ENCODE results near the gene KLB.
"Not testable (repeated sequence)": the region's sequence is repeated elsewhere in the genome, so short reads cannot be mapped to it uniquely, and the experiment has no call there.

The KLB gene

GRCh38 chr4:39406763-39407583 lies at the start of gene KLB:
Gene KLB, plus strand, starts transcription at chr4:39406930. Its CDS starts 20 bp downstream, at chr4:39406950.
- H3K36me3 ChIP-seq (ENCODE audit: control insufficient read depth in 2 of 2, insufficient read depth in 2 of 2, low read length in 2 of 2) = no peaks in the 10 kb centered on the region
- peak within 1 kb of the TSS in 1 of 2 donors; percentile 51 for H3K4me3 ChIP-seq (ENCODE audit: low read length in 2 of 2)
- H3K27ac ChIP-seq (ENCODE audit: low read depth in 2 of 2, low read length in 2 of 2) = no peak within 1 kb of the TSS
- peaks cover 2 to 6% of the 10 kb centered on the region in 2 donors for H3K4me1 ChIP-seq (ENCODE audit: control insufficient read depth in 2 of 2, insufficient read depth in 2 of 2, low read length in 2 of 2)
- H3K9me3 ChIP-seq (ENCODE audit: control insufficient read depth in 2 of 2, low read length in 2 of 2) = no peaks in the 10 kb centered on the region
- no peaks in the 10 kb centered on the region for H3K27me3 ChIP-seq (ENCODE audit: control insufficient read depth in 2 of 2, insufficient read depth in 2 of 2, low read length in 2 of 2)
- no peak within 1 kb of the TSS for H3K9ac ChIP-seq (ENCODE audit: low read depth in 1 of 2, low read length in 2 of 2)

GRCh38 chr4:39357002-39357401 lies 49.7 kb upstream of the KLB start:
- no peak overlapping the region for H3K27ac ChIP-seq (ENCODE audit: low read depth in 2 of 2, low read length in 2 of 2)
- no peaks in the 10 kb centered on the region for H3K27me3 ChIP-seq (ENCODE audit: control insufficient read depth in 2 of 2, insufficient read depth in 2 of 2, low read length in 2 of 2)
- no peak overlapping the region for H3K9ac ChIP-seq (ENCODE audit: low read depth in 1 of 2, low read length in 2 of 2)
- no peaks in the 10 kb centered on the region for H3K9me3 ChIP-seq (ENCODE audit: control insufficient read depth in 2 of 2, low read length in 2 of 2)
- H3K4me1 ChIP-seq (ENCODE audit: control insufficient read depth in 2 of 2, insufficient read depth in 2 of 2, low read length in 2 of 2) = peaks cover 8 to 11% of the 10 kb centered on the region in 2 donors
- H3K4me3 ChIP-seq (ENCODE audit: low read length in 2 of 2) = no peak overlapping the region
- H3K36me3 ChIP-seq (ENCODE audit: control insufficient read depth in 2 of 2, insufficient read depth in 2 of 2, low read length in 2 of 2) = peaks cover 0 to 1% of the 10 kb centered on the region in 2 donors

GRCh38 chr4:39360611-39361010 lies 46.1 kb upstream of the KLB start:
- not testable (repeated sequence) for H3K4me3 ChIP-seq (ENCODE audit: low read length in 2 of 2); H3K36me3 ChIP-seq (ENCODE audit: control insufficient read depth in 2 of 2, insufficient read depth in 2 of 2, low read length in 2 of 2); H3K9ac ChIP-seq (ENCODE audit: low read depth in 1 of 2, low read length in 2 of 2); H3K27ac ChIP-seq (ENCODE audit: low read depth in 2 of 2, low read length in 2 of 2); H3K4me1 ChIP-seq (ENCODE audit: control insufficient read depth in 2 of 2, insufficient read depth in 2 of 2, low read length in 2 of 2); H3K27me3 ChIP-seq (ENCODE audit: control insufficient read depth in 2 of 2, insufficient read depth in 2 of 2, low read length in 2 of 2); H3K9me3 ChIP-seq (ENCODE audit: control insufficient read depth in 2 of 2, low read length in 2 of 2)

GRCh38 chr4:39362827-39363226 lies 43.9 kb upstream of the KLB start:
- H3K4me3 ChIP-seq (ENCODE audit: low read length in 2 of 2) = no peak overlapping the region
- no peaks in the 10 kb centered on the region for H3K9me3 ChIP-seq (ENCODE audit: control insufficient read depth in 2 of 2, low read length in 2 of 2)
- H3K27ac ChIP-seq (ENCODE audit: low read depth in 2 of 2, low read length in 2 of 2) = no peak overlapping the region
- H3K9ac ChIP-seq (ENCODE audit: low read depth in 1 of 2, low read length in 2 of 2) = no peak overlapping the region
- no peaks in the 10 kb centered on the region for H3K36me3 ChIP-seq (ENCODE audit: control insufficient read depth in 2 of 2, insufficient read depth in 2 of 2, low read length in 2 of 2)
- H3K27me3 ChIP-seq (ENCODE audit: control insufficient read depth in 2 of 2, insufficient read depth in 2 of 2, low read length in 2 of 2) = no peaks in the 10 kb centered on the region
- peaks cover 3 to 14% of the 10 kb centered on the region in 2 donors for H3K4me1 ChIP-seq (ENCODE audit: control insufficient read depth in 2 of 2, insufficient read depth in 2 of 2, low read length in 2 of 2)

GRCh38 chr4:39363773-39364393 lies 42.8 kb upstream of the KLB start:
- peaks cover 3 to 14% of the 10 kb centered on the region in 2 donors for H3K4me1 ChIP-seq (ENCODE audit: control insufficient read depth in 2 of 2, insufficient read depth in 2 of 2, low read length in 2 of 2)
- no peak overlapping the region for H3K4me3 ChIP-seq (ENCODE audit: low read length in 2 of 2)
- no peaks in the 10 kb centered on the region for H3K9me3 ChIP-seq (ENCODE audit: control insufficient read depth in 2 of 2, low read length in 2 of 2)
- H3K36me3 ChIP-seq (ENCODE audit: control insufficient read depth in 2 of 2, insufficient read depth in 2 of 2, low read length in 2 of 2) = no peaks in the 10 kb centered on the region
- H3K9ac ChIP-seq (ENCODE audit: low read depth in 1 of 2, low read length in 2 of 2) = no peak overlapping the region
- H3K27me3 ChIP-seq (ENCODE audit: control insufficient read depth in 2 of 2, insufficient read depth in 2 of 2, low read length in 2 of 2) = no peaks in the 10 kb centered on the region
- H3K27ac ChIP-seq (ENCODE audit: low read depth in 2 of 2, low read length in 2 of 2) = no peak overlapping the region

GRCh38 chr4:39365360-39365759 lies 41.4 kb upstream of the KLB start:
- Histone ChIP-seq H3K36me3 (ENCODE audit: control insufficient read depth in 2 of 2, insufficient read depth in 2 of 2, low read length in 2 of 2) (no peaks in the 10 kb centered on the region), H3K9ac (ENCODE audit: low read depth in 1 of 2, low read length in 2 of 2) (peak overlapping the region; percentile 36 to 87), H3K4me3 (ENCODE audit: low read length in 2 of 2) (peak overlapping the region; percentile 89 to 94), H3K4me1 (ENCODE audit: control insufficient read depth in 2 of 2, insufficient read depth in 2 of 2, low read length in 2 of 2) (peaks cover 3 to 14% of the 10 kb centered on the region in 2 donors), H3K9me3 (ENCODE audit: control insufficient read depth in 2 of 2, low read length in 2 of 2) (no peaks in the 10 kb centered on the region), H3K27me3 (ENCODE audit: control insufficient read depth in 2 of 2, insufficient read depth in 2 of 2, low read length in 2 of 2) (no peaks in the 10 kb centered on the region), H3K27ac (ENCODE audit: low read depth in 2 of 2, low read length in 2 of 2) (peak overlapping the region in 1 of 2 donors; percentile 34)

GRCh38 chr4:39365830-39366771 lies 40.6 kb upstream of the KLB start, which contains the start of gene RFC1:
Gene RFC1, minus strand, starts transcription at chr4:39366362. Its CDS starts 121 bp downstream, at chr4:39366241.
- Histone ChIP-seq H3K36me3 (ENCODE audit: control insufficient read depth in 2 of 2, insufficient read depth in 2 of 2, low read length in 2 of 2) (no peaks in the 10 kb centered on the region), H3K27me3 (ENCODE audit: control insufficient read depth in 2 of 2, insufficient read depth in 2 of 2, low read length in 2 of 2) (no peaks in the 10 kb centered on the region), H3K4me1 (ENCODE audit: control insufficient read depth in 2 of 2, insufficient read depth in 2 of 2, low read length in 2 of 2) (peaks cover 3 to 14% of the 10 kb centered on the region in 2 donors), H3K9me3 (ENCODE audit: control insufficient read depth in 2 of 2, low read length in 2 of 2) (no peaks in the 10 kb centered on the region), H3K9ac (ENCODE audit: low read depth in 1 of 2, low read length in 2 of 2) (peak within 1 kb of the TSS; percentile 83 to 87), H3K4me3 (ENCODE audit: low read length in 2 of 2) (peak within 1 kb of the TSS; percentile 89 to 94), H3K27ac (ENCODE audit: low read depth in 2 of 2, low read length in 2 of 2) (peak within 1 kb of the TSS; percentile 75 to 89)

- peaks cover 3 to 14% of the 10 kb centered on the region in 2 donors for H3K4me1 ChIP-seq (ENCODE audit: control insufficient read depth in 2 of 2, insufficient read depth in 2 of 2, low read length in 2 of 2)
- no peaks in the 10 kb centered on the region for H3K27me3 ChIP-seq (ENCODE audit: control insufficient read depth in 2 of 2, insufficient read depth in 2 of 2, low read length in 2 of 2)
- H3K27ac ChIP-seq (ENCODE audit: low read depth in 2 of 2, low read length in 2 of 2) = no peak overlapping the region
- H3K36me3 ChIP-seq (ENCODE audit: control insufficient read depth in 2 of 2, insufficient read depth in 2 of 2, low read length in 2 of 2) = no peaks in the 10 kb centered on the region
- no peak overlapping the region for H3K9ac ChIP-seq (ENCODE audit: low read depth in 1 of 2, low read length in 2 of 2)
- no peaks in the 10 kb centered on the region for H3K9me3 ChIP-seq (ENCODE audit: control insufficient read depth in 2 of 2, low read length in 2 of 2)
- H3K4me3 ChIP-seq (ENCODE audit: low read length in 2 of 2) = no peak overlapping the region
Observed at GRCh38 chr4:39367166-39367565, 39.6 kb upstream of the KLB start.

- Histone ChIP-seq H3K4me3 (ENCODE audit: low read length in 2 of 2) (no peak overlapping the region), H3K27ac (ENCODE audit: low read depth in 2 of 2, low read length in 2 of 2) (no peak overlapping the region), H3K4me1 (ENCODE audit: control insufficient read depth in 2 of 2, insufficient read depth in 2 of 2, low read length in 2 of 2) (peaks cover 3 to 14% of the 10 kb centered on the region in 2 donors), H3K9ac (ENCODE audit: low read depth in 1 of 2, low read length in 2 of 2) (no peak overlapping the region), H3K36me3 (ENCODE audit: control insufficient read depth in 2 of 2, insufficient read depth in 2 of 2, low read length in 2 of 2) (no peaks in the 10 kb centered on the region), H3K9me3 (ENCODE audit: control insufficient read depth in 2 of 2, low read length in 2 of 2) (no peaks in the 10 kb centered on the region), H3K27me3 (ENCODE audit: control insufficient read depth in 2 of 2, insufficient read depth in 2 of 2, low read length in 2 of 2) (no peaks in the 10 kb centered on the region)
Observed at GRCh38 chr4:39369301-39369700, 37.4 kb upstream of the KLB start.
